Measurements from ENCODE around the gene GNG2.

- no peak for TF ChIP-seq REST (IDR thresholded peaks at IDR 0.05; ENCODE audit: insufficient read depth in 1 of 2, low read depth in 2 of 2, low read length in 2 of 2)
- TF ChIP-seq FOXP2 (optimal IDR thresholded peaks at IDR 0.05; ENCODE audit: borderline replicate concordance, extremely low read depth, extremely low read length, insufficient read depth) = no peak
- TF ChIP-seq SIN3A (IDR thresholded peaks at IDR 0.05; ENCODE audit: borderline replicate concordance, insufficient read depth, low read length) = no peak
- TF ChIP-seq POLR2AphosphoS5 (IDR thresholded peaks at IDR 0.05; ENCODE audit: low read depth, low read length) = no peak
These were observed 62.2 kb downstream of the GNG2 start for GRCh38 chr14:51922624-51923023.
